ENCODE data around the gene FBXL15. TPM values are rescaled to one million over a fixed set of nuclear protein-coding genes. Genes with fewer than 3 reads are reported as not detected.
A peak's percentile ranks its signal among the peaks of the same experiment; 100 is the strongest.

FBXL15 gene
- total and polyA plus RNA-seq, 9 of the 15 experiments (the other 6 are each of a cell fraction or from before 2014, with no cell fraction given) = 0.08 to 25.9 (median 3.5) TPM

- TF ChIP-seq, protein P1, sequence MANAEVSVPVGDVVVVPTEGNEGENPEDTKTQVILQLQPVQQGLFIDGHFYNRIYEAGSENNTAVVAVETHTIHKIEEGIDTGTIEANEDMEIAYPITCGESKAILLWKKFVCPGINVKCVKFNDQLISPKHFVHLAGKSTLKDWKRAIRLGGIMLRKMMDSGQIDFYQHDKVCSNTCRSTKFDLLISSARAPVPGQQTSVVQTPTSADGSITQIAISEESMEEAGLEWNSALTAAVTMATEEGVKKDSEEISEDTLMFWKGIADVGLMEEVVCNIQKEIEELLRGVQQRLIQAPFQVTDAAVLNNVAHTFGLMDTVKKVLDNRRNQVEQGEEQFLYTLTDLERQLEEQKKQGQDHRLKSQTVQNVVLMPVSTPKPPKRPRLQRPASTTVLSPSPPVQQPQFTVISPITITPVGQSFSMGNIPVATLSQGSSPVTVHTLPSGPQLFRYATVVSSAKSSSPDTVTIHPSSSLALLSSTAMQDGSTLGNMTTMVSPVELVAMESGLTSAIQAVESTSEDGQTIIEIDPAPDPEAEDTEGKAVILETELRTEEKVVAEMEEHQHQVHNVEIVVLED (CRISPR knock-in tag; IDR thresholded peaks at IDR 0.05) = no peak
- no peak for TF ChIP-seq GTF3C2 (IDR thresholded peaks at IDR 0.05; ENCODE audit: borderline replicate concordance, extremely low read depth, insufficient read length)
- no peak for TF ChIP-seq MCM2 (IDR thresholded peaks at IDR 0.05; ENCODE audit: low read depth)
- no peak for TF ChIP-seq SMAD2 (IDR thresholded peaks at IDR 0.05; ENCODE audit: low read depth, low read length)
- no peak for TF ChIP-seq NCOR1 (IDR thresholded peaks at IDR 0.05)
- TF ChIP-seq, protein P2, sequence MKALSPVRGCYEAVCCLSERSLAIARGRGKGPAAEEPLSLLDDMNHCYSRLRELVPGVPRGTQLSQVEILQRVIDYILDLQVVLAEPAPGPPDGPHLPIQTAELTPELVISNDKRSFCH (CRISPR knock-in tag; IDR thresholded peaks at IDR 0.05) = no peak
- TF ChIP-seq, protein P2 (tag; IDR thresholded peaks at IDR 0.05) = peak; percentile 46; the same call in 1 of the 2 replicates
- no peak for TF ChIP-seq ATF3 (IDR thresholded peaks at IDR 0.05)
- TF ChIP-seq ATF3 (CRISPR knock-in tag; conservative IDR thresholded peaks at IDR 0.05) = no peak
- no peak for TF ChIP-seq PURB (CRISPR knock-in tag; IDR thresholded peaks at IDR 0.05; ENCODE audit: low read depth)
- TF ChIP-seq RCOR1 (IDR thresholded peaks at IDR 0.05; ENCODE audit: borderline replicate concordance in 1 of 2, low read depth in 2 of 2, low read length in 2 of 2) = no peak
- no peak for TF ChIP-seq USF1 (CRISPR knock-in tag; IDR thresholded peaks at IDR 0.05)
- TF ChIP-seq NRF1 (conservative IDR thresholded peaks at IDR 0.05 in 1 of 2, IDR thresholded peaks at IDR 0.05 in 1 of 2) = peak; percentile 91 to 93
- TF ChIP-seq PHTF2 (CRISPR knock-in tag; IDR thresholded peaks at IDR 0.05) = no peak
These were observed at the start of gene FBXL15 (continued) for GRCh38 chr10:102420714-102421506.
